GM12878 (cell line): ENCODE data around the gene ACTN2. TPM values are rescaled to one million over a fixed set of nuclear protein-coding genes. Genes with fewer than 3 reads are reported as not detected.

Experiments used
- BACH1 ChIP-seq: fragments of 450-650 bp; IDR thresholded peaks from 2 replicates; pipeline ENCODE4 v1.6.1; 2017; ENCODE audit warnings: mild to moderate bottlenecking, borderline replicate concordance
- BRCA1 ChIP-seq: IDR thresholded peaks from 2 replicates; pipeline ENCODE4 v1.6.1; 2011; ENCODE audit warnings: low read depth, low read length, improper control_type of control experiment
- CBFB ChIP-seq: IDR thresholded peaks from 2 replicates; pipeline ENCODE4 v1.6.1; 2016; ENCODE audit warnings: antibody characterized with exemption, low read depth
- FOXK2 ChIP-seq: fragments of 450-650 bp; IDR thresholded peaks from 2 replicates; pipeline ENCODE4 v1.6.1; 2017; ENCODE audit warnings: mild to moderate bottlenecking, moderate library complexity
- GABPA ChIP-seq: IDR thresholded peaks from 2 replicates; pipeline ENCODE4 v1.6.1; 2014; ENCODE audit warnings: antibody characterized with exemption, low read depth, mild to moderate bottlenecking, inconsistent platforms
- JUNB ChIP-seq: IDR thresholded peaks from 2 replicates; pipeline ENCODE4 v1.6.1; 2016; ENCODE audit warnings: antibody characterized with exemption, mild to moderate bottlenecking
- MXI1 ChIP-seq: fragments of 150-350 bp; IDR thresholded peaks from 2 replicates; pipeline ENCODE4 v1.6.1; 2011; ENCODE audit warnings: low read depth, mild to moderate bottlenecking, inconsistent platforms, low read length, improper control_type of control experiment
- NR2C1 ChIP-seq: fragments of 450-650 bp; IDR thresholded peaks from 2 replicates; pipeline ENCODE4 v1.6.1; 2017; ENCODE audit warnings: antibody characterized with exemption, mild to moderate bottlenecking, moderate library complexity
- TAF1 ChIP-seq: IDR thresholded peaks from 2 replicates; pipeline ENCODE4 v1.6.1; 2011; ENCODE audit warnings: mild to moderate bottlenecking, low read depth, low read length, borderline replicate concordance
- polyA plus RNA-seq, 11 experiments: library from polyadenylated mRNA; depleted of rRNA in 4 of 11; unstranded in 6 of 11; stranded (reverse) in 5 of 11; fragments of >200 nt; fragmentation: Nextera tagmentation in 4 of 11; fragmentation: Illumina TruSeq in 1 of 11; extraction: Ambion mirVana in 4 of 11; extraction: Trizol in 1 of 11; gene quantifications; 1 replicate in 1 of 11; 2 replicates in 10 of 11; pipeline versions ENCODE4 v1.2.1 to v1.2.3, GENCODE V29; 2011 to 2016; ENCODE audit warnings: inconsistent platforms in 2 of 11, missing spikeins in 2 of 11, low read depth in 1 of 11
- total RNA-seq, 4 experiments: library from RNA; depleted of rRNA in 3 of 4; stranded (reverse); fragments of >200 nt in 3 of 4; fragmentation: Illumina TruSeq in 1 of 4; extraction: Trizol in 1 of 4; gene quantifications; 2 replicates each; pipeline versions ENCODE4 v1.2.1 to v1.2.3, GENCODE V29; 2013 to 2021
- TF ChIP-seq, protein P1 (sequence below): fragments of 450-650 bp; IDR thresholded peaks from 2 replicates; pipeline ENCODE4 v1.6.1; 2017; ENCODE audit warnings: mild to moderate bottlenecking, moderate library complexity
- TF ChIP-seq, protein P2 (sequence below): fragments of 450-650 bp; IDR thresholded peaks from 2 replicates; pipeline ENCODE4 v1.6.1; 2018; ENCODE audit warnings: borderline replicate concordance, mild to moderate bottlenecking; ENCODE audit not compliant: partially characterized antibody
- TF ChIP-seq, protein P3 (sequence below): fragments of 450-650 bp; formaldehyde crosslinking; IDR thresholded peaks from 2 replicates; pipeline ENCODE4 v1.5.0; 2022; ENCODE audit warnings: mild to moderate bottlenecking, missing genetic modification characterization
- TF ChIP-seq, protein P4 (sequence below): IDR thresholded peaks from 2 replicates; pipeline ENCODE4 v1.6.1; 2011; ENCODE audit warnings: low read depth, low read length, improper control_type of control experiment, borderline replicate concordance
- TF ChIP-seq, protein P5 (sequence below): fragments of 450-650 bp; IDR thresholded peaks from 2 replicates; pipeline ENCODE4 v1.6.1; 2017; ENCODE audit warnings: mild to moderate bottlenecking, low read depth, inconsistent platforms; ENCODE audit not compliant: poor library complexity, severe bottlenecking

The ACTN2 gene
- total and polyA plus RNA-seq, 10 of the 15 experiments (the other 5 are each of a cell fraction or from before 2014, with no cell fraction given), result 0.10 TPM; not detected in 9

DNA sequence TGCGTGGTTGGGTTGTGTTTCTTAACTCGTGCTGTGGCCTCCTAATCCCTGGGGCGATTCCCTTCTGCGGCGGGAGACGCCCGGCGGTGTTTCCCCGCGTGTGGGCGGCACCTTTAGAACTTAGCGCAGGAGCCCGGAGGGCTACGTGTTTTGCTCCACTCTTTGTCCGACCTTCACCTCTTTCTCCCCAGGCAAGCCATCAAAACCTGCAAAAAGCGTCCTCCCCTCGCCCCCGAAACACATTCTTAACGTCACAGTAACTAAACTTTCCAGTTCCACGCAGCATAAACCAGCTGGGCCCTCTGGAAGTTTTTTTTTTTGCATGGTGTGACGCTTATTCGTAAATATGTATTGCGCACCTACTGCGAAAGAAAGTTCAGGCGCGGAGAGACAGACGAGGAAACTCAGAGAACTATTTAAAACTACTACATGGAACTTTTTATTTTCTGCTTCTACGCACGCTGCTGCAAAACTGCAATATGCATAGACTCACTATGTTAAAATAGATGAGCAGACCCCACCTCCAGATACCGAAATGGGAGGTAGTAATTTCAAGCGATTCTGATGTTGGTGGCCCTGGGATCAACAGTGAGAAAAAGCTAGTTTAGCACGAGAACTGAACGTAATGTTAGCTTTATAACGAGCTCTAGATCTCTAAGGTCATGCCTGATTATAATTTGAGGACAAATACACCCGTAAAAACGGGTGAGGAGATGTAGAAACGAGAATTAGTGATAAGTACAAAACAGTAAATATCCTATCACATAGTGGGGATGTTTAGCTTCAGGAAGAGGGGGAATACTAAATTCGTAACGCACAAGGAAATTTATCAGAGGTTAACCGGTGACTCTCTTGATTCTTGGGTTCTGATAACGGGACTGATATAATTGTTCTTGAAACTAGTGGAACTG lies 109.7 kb downstream of the ACTN2 start (continued):
- TF ChIP-seq, protein P1, sequence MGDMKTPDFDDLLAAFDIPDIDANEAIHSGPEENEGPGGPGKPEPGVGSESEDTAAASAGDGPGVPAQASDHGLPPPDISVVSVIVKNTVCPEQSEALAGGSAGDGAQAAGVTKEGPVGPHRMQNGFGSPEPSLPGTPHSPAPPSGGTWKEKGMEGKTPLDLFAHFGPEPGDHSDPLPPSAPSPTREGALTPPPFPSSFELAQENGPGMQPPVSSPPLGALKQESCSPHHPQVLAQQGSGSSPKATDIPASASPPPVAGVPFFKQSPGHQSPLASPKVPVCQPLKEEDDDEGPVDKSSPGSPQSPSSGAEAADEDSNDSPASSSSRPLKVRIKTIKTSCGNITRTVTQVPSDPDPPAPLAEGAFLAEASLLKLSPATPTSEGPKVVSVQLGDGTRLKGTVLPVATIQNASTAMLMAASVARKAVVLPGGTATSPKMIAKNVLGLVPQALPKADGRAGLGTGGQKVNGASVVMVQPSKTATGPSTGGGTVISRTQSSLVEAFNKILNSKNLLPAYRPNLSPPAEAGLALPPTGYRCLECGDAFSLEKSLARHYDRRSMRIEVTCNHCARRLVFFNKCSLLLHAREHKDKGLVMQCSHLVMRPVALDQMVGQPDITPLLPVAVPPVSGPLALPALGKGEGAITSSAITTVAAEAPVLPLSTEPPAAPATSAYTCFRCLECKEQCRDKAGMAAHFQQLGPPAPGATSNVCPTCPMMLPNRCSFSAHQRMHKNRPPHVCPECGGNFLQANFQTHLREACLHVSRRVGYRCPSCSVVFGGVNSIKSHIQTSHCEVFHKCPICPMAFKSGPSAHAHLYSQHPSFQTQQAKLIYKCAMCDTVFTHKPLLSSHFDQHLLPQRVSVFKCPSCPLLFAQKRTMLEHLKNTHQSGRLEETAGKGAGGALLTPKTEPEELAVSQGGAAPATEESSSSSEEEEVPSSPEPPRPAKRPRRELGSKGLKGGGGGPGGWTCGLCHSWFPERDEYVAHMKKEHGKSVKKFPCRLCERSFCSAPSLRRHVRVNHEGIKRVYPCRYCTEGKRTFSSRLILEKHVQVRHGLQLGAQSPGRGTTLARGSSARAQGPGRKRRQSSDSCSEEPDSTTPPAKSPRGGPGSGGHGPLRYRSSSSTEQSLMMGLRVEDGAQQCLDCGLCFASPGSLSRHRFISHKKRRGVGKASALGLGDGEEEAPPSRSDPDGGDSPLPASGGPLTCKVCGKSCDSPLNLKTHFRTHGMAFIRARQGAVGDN, result no peak
- TF ChIP-seq TAF1 (no peak), MXI1 (no peak), CBFB (no peak), GABPA (no peak), BRCA1 (no peak), JUNB (no peak), FOXK2 (no peak), BACH1 (no peak), NR2C1 (no peak)
- TF ChIP-seq, protein P2, sequence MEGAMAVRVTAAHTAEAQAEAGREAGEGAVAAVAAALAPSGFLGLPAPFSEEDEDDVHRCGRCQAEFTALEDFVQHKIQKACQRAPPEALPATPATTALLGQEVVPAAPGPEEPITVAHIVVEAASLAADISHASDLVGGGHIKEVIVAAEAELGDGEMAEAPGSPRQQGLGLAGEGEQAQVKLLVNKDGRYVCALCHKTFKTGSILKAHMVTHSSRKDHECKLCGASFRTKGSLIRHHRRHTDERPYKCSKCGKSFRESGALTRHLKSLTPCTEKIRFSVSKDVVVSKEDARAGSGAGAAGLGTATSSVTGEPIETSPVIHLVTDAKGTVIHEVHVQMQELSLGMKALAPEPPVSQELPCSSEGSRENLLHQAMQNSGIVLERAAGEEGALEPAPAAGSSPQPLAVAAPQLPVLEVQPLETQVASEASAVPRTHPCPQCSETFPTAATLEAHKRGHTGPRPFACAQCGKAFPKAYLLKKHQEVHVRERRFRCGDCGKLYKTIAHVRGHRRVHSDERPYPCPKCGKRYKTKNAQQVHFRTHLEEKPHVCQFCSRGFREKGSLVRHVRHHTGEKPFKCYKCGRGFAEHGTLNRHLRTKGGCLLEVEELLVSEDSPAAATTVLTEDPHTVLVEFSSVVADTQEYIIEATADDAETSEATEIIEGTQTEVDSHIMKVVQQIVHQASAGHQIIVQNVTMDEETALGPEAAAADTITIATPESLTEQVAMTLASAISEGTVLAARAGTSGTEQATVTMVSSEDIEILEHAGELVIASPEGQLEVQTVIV, result no peak
- TF ChIP-seq, protein P3, sequence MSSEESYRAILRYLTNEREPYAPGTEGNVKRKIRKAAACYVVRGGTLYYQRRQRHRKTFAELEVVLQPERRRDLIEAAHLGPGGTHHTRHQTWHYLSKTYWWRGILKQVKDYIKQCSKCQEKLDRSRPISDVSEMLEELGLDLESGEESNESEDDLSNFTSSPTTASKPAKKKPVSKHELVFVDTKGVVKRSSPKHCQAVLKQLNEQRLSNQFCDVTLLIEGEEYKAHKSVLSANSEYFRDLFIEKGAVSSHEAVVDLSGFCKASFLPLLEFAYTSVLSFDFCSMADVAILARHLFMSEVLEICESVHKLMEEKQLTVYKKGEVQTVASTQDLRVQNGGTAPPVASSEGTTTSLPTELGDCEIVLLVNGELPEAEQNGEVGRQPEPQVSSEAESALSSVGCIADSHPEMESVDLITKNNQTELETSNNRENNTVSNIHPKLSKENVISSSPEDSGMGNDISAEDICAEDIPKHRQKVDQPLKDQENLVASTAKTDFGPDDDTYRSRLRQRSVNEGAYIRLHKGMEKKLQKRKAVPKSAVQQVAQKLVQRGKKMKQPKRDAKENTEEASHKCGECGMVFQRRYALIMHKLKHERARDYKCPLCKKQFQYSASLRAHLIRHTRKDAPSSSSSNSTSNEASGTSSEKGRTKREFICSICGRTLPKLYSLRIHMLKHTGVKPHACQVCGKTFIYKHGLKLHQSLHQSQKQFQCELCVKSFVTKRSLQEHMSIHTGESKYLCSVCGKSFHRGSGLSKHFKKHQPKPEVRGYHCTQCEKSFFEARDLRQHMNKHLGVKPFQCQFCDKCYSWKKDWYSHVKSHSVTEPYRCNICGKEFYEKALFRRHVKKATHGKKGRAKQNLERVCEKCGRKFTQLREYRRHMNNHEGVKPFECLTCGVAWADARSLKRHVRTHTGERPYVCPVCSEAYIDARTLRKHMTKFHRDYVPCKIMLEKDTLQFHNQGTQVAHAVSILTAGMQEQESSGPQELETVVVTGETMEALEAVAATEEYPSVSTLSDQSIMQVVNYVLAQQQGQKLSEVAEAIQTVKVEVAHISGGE (CRISPR knock-in tag), result no peak
- TF ChIP-seq, protein P4, sequence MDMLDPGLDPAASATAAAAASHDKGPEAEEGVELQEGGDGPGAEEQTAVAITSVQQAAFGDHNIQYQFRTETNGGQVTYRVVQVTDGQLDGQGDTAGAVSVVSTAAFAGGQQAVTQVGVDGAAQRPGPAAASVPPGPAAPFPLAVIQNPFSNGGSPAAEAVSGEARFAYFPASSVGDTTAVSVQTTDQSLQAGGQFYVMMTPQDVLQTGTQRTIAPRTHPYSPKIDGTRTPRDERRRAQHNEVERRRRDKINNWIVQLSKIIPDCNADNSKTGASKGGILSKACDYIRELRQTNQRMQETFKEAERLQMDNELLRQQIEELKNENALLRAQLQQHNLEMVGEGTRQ, result no peak
- TF ChIP-seq, protein P5, sequence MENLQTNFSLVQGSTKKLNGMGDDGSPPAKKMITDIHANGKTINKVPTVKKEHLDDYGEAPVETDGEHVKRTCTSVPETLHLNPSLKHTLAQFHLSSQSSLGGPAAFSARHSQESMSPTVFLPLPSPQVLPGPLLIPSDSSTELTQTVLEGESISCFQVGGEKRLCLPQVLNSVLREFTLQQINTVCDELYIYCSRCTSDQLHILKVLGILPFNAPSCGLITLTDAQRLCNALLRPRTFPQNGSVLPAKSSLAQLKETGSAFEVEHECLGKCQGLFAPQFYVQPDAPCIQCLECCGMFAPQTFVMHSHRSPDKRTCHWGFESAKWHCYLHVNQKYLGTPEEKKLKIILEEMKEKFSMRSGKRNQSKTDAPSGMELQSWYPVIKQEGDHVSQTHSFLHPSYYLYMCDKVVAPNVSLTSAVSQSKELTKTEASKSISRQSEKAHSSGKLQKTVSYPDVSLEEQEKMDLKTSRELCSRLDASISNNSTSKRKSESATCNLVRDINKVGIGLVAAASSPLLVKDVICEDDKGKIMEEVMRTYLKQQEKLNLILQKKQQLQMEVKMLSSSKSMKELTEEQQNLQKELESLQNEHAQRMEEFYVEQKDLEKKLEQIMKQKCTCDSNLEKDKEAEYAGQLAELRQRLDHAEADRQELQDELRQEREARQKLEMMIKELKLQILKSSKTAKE, result no peak
